Liver (tissue), 9 donors: ENCODE measurements around the gene RBM20. TPM values are rescaled to one million over a fixed set of nuclear protein-coding genes. Genes with fewer than 3 reads are reported as not detected.
"Not testable (repeated sequence)": the region's sequence is repeated elsewhere in the genome, so short reads cannot be mapped to it uniquely, and the experiment has no call there.

ENCODE experiments used
- DNase-seq: peaks from one replicate; pipeline ENCODE4 v3.0.0-alpha.2; 2017; ENCODE audit warnings: low spot score
- H3K27ac ChIP-seq, 2 donors: one replicate each; pipeline ENCODE4 v1.7.0; 2013; ENCODE audit warnings: inconsistent platforms in 2 of 2, low read length in 2 of 2, control low read depth in 1 of 2, low read depth in 1 of 2, mild to moderate bottlenecking in 1 of 2
- H3K27me3 ChIP-seq, 4 donors: one replicate each; pipeline versions ENCODE4 v1.6.1 to v1.7.0; 2013; ENCODE audit warnings: low read length in 3 of 4, inconsistent platforms in 1 of 4, mild to moderate bottlenecking in 1 of 4, moderate library complexity in 1 of 4; ENCODE audit not compliant: control insufficient read depth in 4 of 4, insufficient read depth in 4 of 4
- H3K36me3 ChIP-seq, 4 donors: one replicate each; pipeline versions ENCODE4 v1.6.1 to v1.7.0; 2013; ENCODE audit warnings: low read length in 3 of 4, mild to moderate bottlenecking in 3 of 4, low read depth in 1 of 4, moderate library complexity in 1 of 4; ENCODE audit not compliant: control insufficient read depth in 4 of 4, insufficient read depth in 3 of 4
- H3K4me1 ChIP-seq, 4 donors: one replicate each; pipeline versions ENCODE4 v1.6.1 to v1.7.0; 2013; ENCODE audit warnings: low read length in 3 of 4, mild to moderate bottlenecking in 3 of 4, moderate library complexity in 1 of 4; ENCODE audit not compliant: control insufficient read depth in 4 of 4, insufficient read depth in 4 of 4
- H3K4me3 ChIP-seq, 3 donors: one replicate each; pipeline versions ENCODE4 v1.6.1 to v1.7.0; 2013; ENCODE audit warnings: low read length in 3 of 3, control low read depth in 1 of 3, low read depth in 1 of 3, mild to moderate bottlenecking in 1 of 3
- H3K9ac ChIP-seq, 2 donors: one replicate each; pipeline ENCODE4 v1.7.0; 2013; ENCODE audit warnings: low read length in 2 of 2, mild to moderate bottlenecking in 2 of 2, moderate library complexity in 2 of 2, control low read depth in 1 of 2, low read depth in 1 of 2
- H3K9me3 ChIP-seq, 4 donors: one replicate each; pipeline versions ENCODE4 v1.6.1 to v1.7.0; 2013; ENCODE audit warnings: low read length in 3 of 4; ENCODE audit not compliant: control insufficient read depth in 4 of 4
- ATF3 ChIP-seq: IDR thresholded peaks from 2 replicates; pipeline ENCODE4 v1.6.1; 2016; ENCODE audit warnings: antibody characterized with exemption
- EGR1 ChIP-seq, 2 donors: IDR thresholded peaks; 2 replicates each; pipeline ENCODE4 v1.6.1; 2016 to 2018; ENCODE audit warnings: antibody characterized with exemption in 2 of 2, low read depth in 2 of 2
- FOXA1 ChIP-seq: IDR thresholded peaks from 2 replicates; pipeline ENCODE4 v1.6.1; 2016; ENCODE audit warnings: antibody characterized with exemption
- FOXA2 ChIP-seq: IDR thresholded peaks from 2 replicates; pipeline ENCODE4 v1.6.1; 2016; ENCODE audit warnings: antibody characterized with exemption
- GABPA ChIP-seq, 2 donors: IDR thresholded peaks in 1 of 2; conservative IDR thresholded peaks in 1 of 2; 2 replicates each; pipeline ENCODE4 v1.6.1; 2016; ENCODE audit warnings: antibody characterized with exemption in 2 of 2, mild to moderate bottlenecking in 1 of 2, moderate library complexity in 1 of 2
- HNF4A ChIP-seq, 2 donors: conservative IDR thresholded peaks; 2 replicates each; pipeline ENCODE4 v1.6.1; 2016; ENCODE audit warnings: antibody characterized with exemption in 2 of 2, mild to moderate bottlenecking in 2 of 2
- HNF4G ChIP-seq: IDR thresholded peaks from 2 replicates; pipeline ENCODE4 v1.6.1; 2016; ENCODE audit warnings: antibody characterized with exemption
- JUND ChIP-seq, 2 donors: IDR thresholded peaks; 2 replicates each; pipeline ENCODE4 v1.6.1; 2016; ENCODE audit warnings: antibody characterized with exemption in 2 of 2
- NR2F2 ChIP-seq: IDR thresholded peaks from 2 replicates; pipeline ENCODE4 v1.6.1; 2016; ENCODE audit warnings: antibody characterized with exemption
- RAD21 ChIP-seq, 2 donors: IDR thresholded peaks; 2 replicates each; pipeline ENCODE4 v1.6.1; 2016; ENCODE audit warnings: antibody characterized with exemption in 2 of 2, mild to moderate bottlenecking in 2 of 2
- RXRA ChIP-seq, 2 donors: IDR thresholded peaks; 2 replicates each; pipeline ENCODE4 v1.6.1; 2017 to 2018; ENCODE audit warnings: antibody characterized with exemption in 2 of 2, mild to moderate bottlenecking in 1 of 2
- SP1 ChIP-seq: IDR thresholded peaks from 2 replicates; pipeline ENCODE4 v1.6.1; 2018; ENCODE audit warnings: antibody characterized with exemption, mild to moderate bottlenecking
- TAF1 ChIP-seq: conservative IDR thresholded peaks from 2 replicates; pipeline ENCODE4 v1.6.1; 2016; ENCODE audit warnings: antibody characterized with exemption, mild to moderate bottlenecking
- YY1 ChIP-seq: IDR thresholded peaks from 2 replicates; pipeline ENCODE4 v1.6.1; 2016; ENCODE audit warnings: antibody characterized with exemption, mild to moderate bottlenecking
- WGBS: extraction: QIAGEN DNeasy Blood & Tissue Kit; methylation state at CpG from one replicate; pipeline ENCODE4 v1.1.7; 2013; 5-methylcytosine and 5-hydroxymethylcytosine counted together
- polyA plus RNA-seq, 2 donors: library from polyadenylated mRNA; stranded (reverse) in 1 of 2; unstranded in 1 of 2; fragments of 200-250 nt in 1 of 2; fragments of >200 nt in 1 of 2; fragmentation: Nextera tagmentation in 1 of 2; extraction: Ambion mirVana in 1 of 2; gene quantifications; one replicate each; pipeline versions ENCODE4 v1.2.1 to v1.2.3, GENCODE V29; 2013 to 2015
- total RNA-seq, 2 donors: library from RNA; depleted of rRNA; stranded (reverse); fragments of >200 nt; gene quantifications; one replicate each; pipeline ENCODE4 v1.2.3, GENCODE V29; 2014
- TF ChIP-seq, protein P1 (sequence below): IDR thresholded peaks from 2 replicates; pipeline ENCODE4 v1.6.1; 2016; ENCODE audit warnings: antibody characterized with exemption
- TF ChIP-seq, protein P2 (sequence below): fragments of 150-350 bp; IDR thresholded peaks from 2 replicates; pipeline ENCODE4 v1.5.1; 2017; ENCODE audit warnings: improper control_type of control experiment, low read depth, low read length; ENCODE audit not compliant: missing input control
- TF ChIP-seq, protein P3 (sequence below): IDR thresholded peaks from 2 replicates; pipeline ENCODE4 v1.6.1; 2016; ENCODE audit warnings: antibody characterized with exemption
- TF ChIP-seq, protein P4 (sequence below): IDR thresholded peaks from 2 replicates; pipeline ENCODE4 v1.6.1; 2016; ENCODE audit warnings: antibody characterized with exemption, mild to moderate bottlenecking
- donor health status: healthy.
- donor health status: healthy.
- donor health status: healthy.
- donor health status: healthy.
- donor health status: healthy.

Gene RBM20
- total and polyA plus RNA-seq, 4 donors = 0.03 to 0.08 (median 0.05) TPM; not detected in 1

GRCh38 chr10:110765513-110766319, 121.6 kb downstream of the RBM20 start:
- Histone ChIP-seq H3K4me3 (no peak overlapping the region), H3K4me1 (peaks cover 0 to 8% (median 4%) of the 10 kb centered on the region in 4 donors), H3K27ac (no peak overlapping the region), H3K36me3 (no peaks in the 10 kb centered on the region), H3K9ac (no peak overlapping the region), H3K27me3 (no peaks in the 10 kb centered on the region), H3K9me3 (no peaks in the 10 kb centered on the region)
- 91% methylated on average over 8 of the region's 8 CpGs for WGBS
- DNase-seq = no peak
- TF ChIP-seq ATF3 (no peak), HNF4G (no peak), EGR1 (IDR thresholded peaks at IDR 0.05; ENCODE audit: low read depth in 2 of 2) (no peak), FOXA2 (no peak), SP1 (no peak), NR2F2 (no peak), YY1 (no peak), TAF1 (no peak), RAD21 (IDR thresholded peaks at IDR 0.05) (no peak), FOXA1 (no peak), GABPA (IDR thresholded peaks at IDR 0.05 in 1 of 2, conservative IDR thresholded peaks at IDR 0.05 in 1 of 2) (no peak), HNF4A (conservative IDR thresholded peaks at IDR 0.05) (no peak), RXRA (IDR thresholded peaks at IDR 0.05) (no peak), JUND (IDR thresholded peaks at IDR 0.05) (no peak)
- TF ChIP-seq, protein P1, sequence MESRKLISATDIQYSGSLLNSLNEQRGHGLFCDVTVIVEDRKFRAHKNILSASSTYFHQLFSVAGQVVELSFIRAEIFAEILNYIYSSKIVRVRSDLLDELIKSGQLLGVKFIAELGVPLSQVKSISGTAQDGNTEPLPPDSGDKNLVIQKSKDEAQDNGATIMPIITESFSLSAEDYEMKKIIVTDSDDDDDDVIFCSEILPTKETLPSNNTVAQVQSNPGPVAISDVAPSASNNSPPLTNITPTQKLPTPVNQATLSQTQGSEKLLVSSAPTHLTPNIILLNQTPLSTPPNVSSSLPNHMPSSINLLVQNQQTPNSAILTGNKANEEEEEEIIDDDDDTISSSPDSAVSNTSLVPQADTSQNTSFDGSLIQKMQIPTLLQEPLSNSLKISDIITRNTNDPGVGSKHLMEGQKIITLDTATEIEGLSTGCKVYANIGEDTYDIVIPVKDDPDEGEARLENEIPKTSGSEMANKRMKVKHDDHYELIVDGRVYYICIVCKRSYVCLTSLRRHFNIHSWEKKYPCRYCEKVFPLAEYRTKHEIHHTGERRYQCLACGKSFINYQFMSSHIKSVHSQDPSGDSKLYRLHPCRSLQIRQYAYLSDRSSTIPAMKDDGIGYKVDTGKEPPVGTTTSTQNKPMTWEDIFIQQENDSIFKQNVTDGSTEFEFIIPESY = no peak
- TF ChIP-seq, protein P2, sequence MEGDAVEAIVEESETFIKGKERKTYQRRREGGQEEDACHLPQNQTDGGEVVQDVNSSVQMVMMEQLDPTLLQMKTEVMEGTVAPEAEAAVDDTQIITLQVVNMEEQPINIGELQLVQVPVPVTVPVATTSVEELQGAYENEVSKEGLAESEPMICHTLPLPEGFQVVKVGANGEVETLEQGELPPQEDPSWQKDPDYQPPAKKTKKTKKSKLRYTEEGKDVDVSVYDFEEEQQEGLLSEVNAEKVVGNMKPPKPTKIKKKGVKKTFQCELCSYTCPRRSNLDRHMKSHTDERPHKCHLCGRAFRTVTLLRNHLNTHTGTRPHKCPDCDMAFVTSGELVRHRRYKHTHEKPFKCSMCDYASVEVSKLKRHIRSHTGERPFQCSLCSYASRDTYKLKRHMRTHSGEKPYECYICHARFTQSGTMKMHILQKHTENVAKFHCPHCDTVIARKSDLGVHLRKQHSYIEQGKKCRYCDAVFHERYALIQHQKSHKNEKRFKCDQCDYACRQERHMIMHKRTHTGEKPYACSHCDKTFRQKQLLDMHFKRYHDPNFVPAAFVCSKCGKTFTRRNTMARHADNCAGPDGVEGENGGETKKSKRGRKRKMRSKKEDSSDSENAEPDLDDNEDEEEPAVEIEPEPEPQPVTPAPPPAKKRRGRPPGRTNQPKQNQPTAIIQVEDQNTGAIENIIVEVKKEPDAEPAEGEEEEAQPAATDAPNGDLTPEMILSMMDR = no peak
- TF ChIP-seq, protein P3, sequence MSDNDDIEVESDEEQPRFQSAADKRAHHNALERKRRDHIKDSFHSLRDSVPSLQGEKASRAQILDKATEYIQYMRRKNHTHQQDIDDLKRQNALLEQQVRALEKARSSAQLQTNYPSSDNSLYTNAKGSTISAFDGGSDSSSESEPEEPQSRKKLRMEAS = no peak
- TF ChIP-seq, protein P4, sequence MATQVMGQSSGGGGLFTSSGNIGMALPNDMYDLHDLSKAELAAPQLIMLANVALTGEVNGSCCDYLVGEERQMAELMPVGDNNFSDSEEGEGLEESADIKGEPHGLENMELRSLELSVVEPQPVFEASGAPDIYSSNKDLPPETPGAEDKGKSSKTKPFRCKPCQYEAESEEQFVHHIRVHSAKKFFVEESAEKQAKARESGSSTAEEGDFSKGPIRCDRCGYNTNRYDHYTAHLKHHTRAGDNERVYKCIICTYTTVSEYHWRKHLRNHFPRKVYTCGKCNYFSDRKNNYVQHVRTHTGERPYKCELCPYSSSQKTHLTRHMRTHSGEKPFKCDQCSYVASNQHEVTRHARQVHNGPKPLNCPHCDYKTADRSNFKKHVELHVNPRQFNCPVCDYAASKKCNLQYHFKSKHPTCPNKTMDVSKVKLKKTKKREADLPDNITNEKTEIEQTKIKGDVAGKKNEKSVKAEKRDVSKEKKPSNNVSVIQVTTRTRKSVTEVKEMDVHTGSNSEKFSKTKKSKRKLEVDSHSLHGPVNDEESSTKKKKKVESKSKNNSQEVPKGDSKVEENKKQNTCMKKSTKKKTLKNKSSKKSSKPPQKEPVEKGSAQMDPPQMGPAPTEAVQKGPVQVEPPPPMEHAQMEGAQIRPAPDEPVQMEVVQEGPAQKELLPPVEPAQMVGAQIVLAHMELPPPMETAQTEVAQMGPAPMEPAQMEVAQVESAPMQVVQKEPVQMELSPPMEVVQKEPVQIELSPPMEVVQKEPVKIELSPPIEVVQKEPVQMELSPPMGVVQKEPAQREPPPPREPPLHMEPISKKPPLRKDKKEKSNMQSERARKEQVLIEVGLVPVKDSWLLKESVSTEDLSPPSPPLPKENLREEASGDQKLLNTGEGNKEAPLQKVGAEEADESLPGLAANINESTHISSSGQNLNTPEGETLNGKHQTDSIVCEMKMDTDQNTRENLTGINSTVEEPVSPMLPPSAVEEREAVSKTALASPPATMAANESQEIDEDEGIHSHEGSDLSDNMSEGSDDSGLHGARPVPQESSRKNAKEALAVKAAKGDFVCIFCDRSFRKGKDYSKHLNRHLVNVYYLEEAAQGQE = no peak

GRCh38 chr10:110767601-110768000, 123.5 kb downstream of the RBM20 start:
- H3K9me3 ChIP-seq, H3K4me1 ChIP-seq, H3K4me3 ChIP-seq, H3K36me3 ChIP-seq, DNase-seq, H3K27me3 ChIP-seq, H3K9ac ChIP-seq, H3K27ac ChIP-seq: not testable (repeated sequence)
- 97% methylated on average over 26 of the region's 29 CpGs for WGBS
